Peyer's patch (tissue), 4 donors: ENCODE measurements around the gene NHLRC1.

Experiments
- POLR2A ChIP-seq, 2 donors: fragments of 450-650 bp; IDR thresholded peaks; one replicate each; pipeline ENCODE4 v1.5.1; 2017; ENCODE audit warnings: antibody characterized with exemption in 2 of 2, mild to moderate bottlenecking in 2 of 2, moderate library complexity in 2 of 2
- TF ChIP-seq, protein P1 (sequence below), 6 experiments: fragments of 450-650 bp in 4 of 6; fragments of 200-600 bp in 2 of 6; sonication (generic) in 1 of 6; IDR thresholded peaks; one replicate each; pipeline ENCODE4 v1.5.1; 2017 to 2019; ENCODE audit warnings: antibody characterized with exemption in 6 of 6, mild to moderate bottlenecking in 3 of 6, moderate library complexity in 1 of 6

DNA sequence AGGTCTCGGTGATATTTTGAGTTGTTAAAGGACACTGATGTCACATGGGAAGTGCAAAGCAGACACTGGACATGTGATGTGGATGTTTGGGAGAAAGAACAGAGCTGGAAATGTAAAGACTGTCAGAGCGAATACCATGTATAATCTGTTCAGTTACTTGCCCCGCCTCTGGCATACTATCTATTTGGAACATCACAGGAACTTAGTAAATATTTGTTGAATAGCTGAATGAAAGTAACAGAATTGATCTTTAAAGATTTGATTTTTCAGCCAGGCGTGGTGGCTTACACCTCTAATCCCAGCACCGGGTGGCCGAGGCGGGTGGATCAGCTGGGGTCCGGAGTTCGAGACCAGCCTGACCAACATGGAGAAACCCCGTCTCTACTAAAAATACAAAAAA lies 13.8 kb upstream of the NHLRC1 start:
- TF ChIP-seq POLR2A (IDR thresholded peaks at IDR 0.05), result no peak
- TF ChIP-seq, protein P1, sequence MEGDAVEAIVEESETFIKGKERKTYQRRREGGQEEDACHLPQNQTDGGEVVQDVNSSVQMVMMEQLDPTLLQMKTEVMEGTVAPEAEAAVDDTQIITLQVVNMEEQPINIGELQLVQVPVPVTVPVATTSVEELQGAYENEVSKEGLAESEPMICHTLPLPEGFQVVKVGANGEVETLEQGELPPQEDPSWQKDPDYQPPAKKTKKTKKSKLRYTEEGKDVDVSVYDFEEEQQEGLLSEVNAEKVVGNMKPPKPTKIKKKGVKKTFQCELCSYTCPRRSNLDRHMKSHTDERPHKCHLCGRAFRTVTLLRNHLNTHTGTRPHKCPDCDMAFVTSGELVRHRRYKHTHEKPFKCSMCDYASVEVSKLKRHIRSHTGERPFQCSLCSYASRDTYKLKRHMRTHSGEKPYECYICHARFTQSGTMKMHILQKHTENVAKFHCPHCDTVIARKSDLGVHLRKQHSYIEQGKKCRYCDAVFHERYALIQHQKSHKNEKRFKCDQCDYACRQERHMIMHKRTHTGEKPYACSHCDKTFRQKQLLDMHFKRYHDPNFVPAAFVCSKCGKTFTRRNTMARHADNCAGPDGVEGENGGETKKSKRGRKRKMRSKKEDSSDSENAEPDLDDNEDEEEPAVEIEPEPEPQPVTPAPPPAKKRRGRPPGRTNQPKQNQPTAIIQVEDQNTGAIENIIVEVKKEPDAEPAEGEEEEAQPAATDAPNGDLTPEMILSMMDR (IDR thresholded peaks at IDR 0.05), result no peak
